ENCODE measurements around the gene HCST.

The HCST gene

GRCh38 chr19:35921012-35921411 lies 18.7 kb downstream of the HCST start (continued):
- TF ChIP-seq, protein P1, sequence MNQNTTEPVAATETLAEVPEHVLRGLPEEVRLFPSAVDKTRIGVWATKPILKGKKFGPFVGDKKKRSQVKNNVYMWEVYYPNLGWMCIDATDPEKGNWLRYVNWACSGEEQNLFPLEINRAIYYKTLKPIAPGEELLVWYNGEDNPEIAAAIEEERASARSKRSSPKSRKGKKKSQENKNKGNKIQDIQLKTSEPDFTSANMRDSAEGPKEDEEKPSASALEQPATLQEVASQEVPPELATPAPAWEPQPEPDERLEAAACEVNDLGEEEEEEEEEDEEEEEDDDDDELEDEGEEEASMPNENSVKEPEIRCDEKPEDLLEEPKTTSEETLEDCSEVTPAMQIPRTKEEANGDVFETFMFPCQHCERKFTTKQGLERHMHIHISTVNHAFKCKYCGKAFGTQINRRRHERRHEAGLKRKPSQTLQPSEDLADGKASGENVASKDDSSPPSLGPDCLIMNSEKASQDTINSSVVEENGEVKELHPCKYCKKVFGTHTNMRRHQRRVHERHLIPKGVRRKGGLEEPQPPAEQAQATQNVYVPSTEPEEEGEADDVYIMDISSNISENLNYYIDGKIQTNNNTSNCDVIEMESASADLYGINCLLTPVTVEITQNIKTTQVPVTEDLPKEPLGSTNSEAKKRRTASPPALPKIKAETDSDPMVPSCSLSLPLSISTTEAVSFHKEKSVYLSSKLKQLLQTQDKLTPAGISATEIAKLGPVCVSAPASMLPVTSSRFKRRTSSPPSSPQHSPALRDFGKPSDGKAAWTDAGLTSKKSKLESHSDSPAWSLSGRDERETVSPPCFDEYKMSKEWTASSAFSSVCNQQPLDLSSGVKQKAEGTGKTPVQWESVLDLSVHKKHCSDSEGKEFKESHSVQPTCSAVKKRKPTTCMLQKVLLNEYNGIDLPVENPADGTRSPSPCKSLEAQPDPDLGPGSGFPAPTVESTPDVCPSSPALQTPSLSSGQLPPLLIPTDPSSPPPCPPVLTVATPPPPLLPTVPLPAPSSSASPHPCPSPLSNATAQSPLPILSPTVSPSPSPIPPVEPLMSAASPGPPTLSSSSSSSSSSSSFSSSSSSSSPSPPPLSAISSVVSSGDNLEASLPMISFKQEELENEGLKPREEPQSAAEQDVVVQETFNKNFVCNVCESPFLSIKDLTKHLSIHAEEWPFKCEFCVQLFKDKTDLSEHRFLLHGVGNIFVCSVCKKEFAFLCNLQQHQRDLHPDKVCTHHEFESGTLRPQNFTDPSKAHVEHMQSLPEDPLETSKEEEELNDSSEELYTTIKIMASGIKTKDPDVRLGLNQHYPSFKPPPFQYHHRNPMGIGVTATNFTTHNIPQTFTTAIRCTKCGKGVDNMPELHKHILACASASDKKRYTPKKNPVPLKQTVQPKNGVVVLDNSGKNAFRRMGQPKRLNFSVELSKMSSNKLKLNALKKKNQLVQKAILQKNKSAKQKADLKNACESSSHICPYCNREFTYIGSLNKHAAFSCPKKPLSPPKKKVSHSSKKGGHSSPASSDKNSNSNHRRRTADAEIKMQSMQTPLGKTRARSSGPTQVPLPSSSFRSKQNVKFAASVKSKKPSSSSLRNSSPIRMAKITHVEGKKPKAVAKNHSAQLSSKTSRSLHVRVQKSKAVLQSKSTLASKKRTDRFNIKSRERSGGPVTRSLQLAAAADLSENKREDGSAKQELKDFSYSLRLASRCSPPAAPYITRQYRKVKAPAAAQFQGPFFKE (tag by site-specific recombination; IDR thresholded peaks at IDR 0.05; ENCODE audit: borderline replicate concordance), result no peak
- TF ChIP-seq ZIC2 (tag by site-specific recombination; IDR thresholded peaks at IDR 0.05) (no peak), OSR2 (tag by site-specific recombination; IDR thresholded peaks at IDR 0.05) (no peak), ZNF660 (tag by site-specific recombination; IDR thresholded peaks at IDR 0.05) (no peak), SP7 (tag by site-specific recombination; IDR thresholded peaks at IDR 0.05) (no peak), ZNF626 (tag by site-specific recombination; IDR thresholded peaks at IDR 0.05) (no peak), ZNF558 (tag by site-specific recombination; IDR thresholded peaks at IDR 0.05) (0 out of 2 replicates have a peak, but pooled peaks have one; percentile 83), ZNF776 (tag by site-specific recombination; IDR thresholded peaks at IDR 0.05; ENCODE audit: borderline replicate concordance) (no peak), ZNF16 (tag by site-specific recombination; IDR thresholded peaks at IDR 0.05; ENCODE audit: low read depth) (no peak), ZNF624 (tag by site-specific recombination; IDR thresholded peaks at IDR 0.05) (no peak), ZNF664 (tag by site-specific recombination; IDR thresholded peaks at IDR 0.05) (peak; percentile 91), ZNF23 (tag by site-specific recombination; IDR thresholded peaks at IDR 0.05; ENCODE audit: borderline replicate concordance) (no peak), GLIS1 (tag by site-specific recombination; IDR thresholded peaks at IDR 0.05) (no peak), ELK4 (IDR thresholded peaks at IDR 0.05; ENCODE audit: borderline replicate concordance, low read depth, low read length) (no peak), ZNF530 (tag by site-specific recombination; IDR thresholded peaks at IDR 0.05; ENCODE audit: low read depth) (0 out of 2 replicates have a peak, but pooled peaks have one; percentile 66), ZNF266 (tag by site-specific recombination; IDR thresholded peaks at IDR 0.05; ENCODE audit: low read depth) (peak; percentile 92), PRDM6 (tag by site-specific recombination; IDR thresholded peaks at IDR 0.05) (no peak), ZNF324 (tag by site-specific recombination; IDR thresholded peaks at IDR 0.05) (no peak; the same call in 1 of the 2 replicates), ZNF341 (tag by site-specific recombination; IDR thresholded peaks at IDR 0.05; ENCODE audit: low read depth) (no peak)
- TF ChIP-seq, protein P2, sequence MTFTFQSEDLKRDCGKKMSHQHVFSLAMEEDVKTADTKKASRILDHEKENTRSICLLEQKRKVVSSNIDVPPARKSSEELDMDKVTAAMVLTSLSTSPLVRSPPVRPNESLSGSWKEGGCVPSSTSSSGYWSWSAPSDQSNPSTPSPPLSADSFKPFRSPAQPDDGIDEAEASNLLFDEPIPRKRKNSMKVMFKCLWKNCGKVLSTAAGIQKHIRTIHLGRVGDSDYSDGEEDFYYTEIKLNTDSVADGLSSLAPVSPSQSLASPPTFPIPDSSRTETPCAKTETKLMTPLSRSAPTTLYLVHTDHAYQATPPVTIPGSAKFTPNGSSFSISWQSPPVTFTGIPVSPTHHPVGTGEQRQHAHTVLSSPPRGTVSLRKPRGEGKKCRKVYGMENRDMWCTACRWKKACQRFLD (tag by site-specific recombination; IDR thresholded peaks at IDR 0.05), result peak; percentile 69; the same call in 1 of the 2 replicates
- TF ChIP-seq, protein P3, sequence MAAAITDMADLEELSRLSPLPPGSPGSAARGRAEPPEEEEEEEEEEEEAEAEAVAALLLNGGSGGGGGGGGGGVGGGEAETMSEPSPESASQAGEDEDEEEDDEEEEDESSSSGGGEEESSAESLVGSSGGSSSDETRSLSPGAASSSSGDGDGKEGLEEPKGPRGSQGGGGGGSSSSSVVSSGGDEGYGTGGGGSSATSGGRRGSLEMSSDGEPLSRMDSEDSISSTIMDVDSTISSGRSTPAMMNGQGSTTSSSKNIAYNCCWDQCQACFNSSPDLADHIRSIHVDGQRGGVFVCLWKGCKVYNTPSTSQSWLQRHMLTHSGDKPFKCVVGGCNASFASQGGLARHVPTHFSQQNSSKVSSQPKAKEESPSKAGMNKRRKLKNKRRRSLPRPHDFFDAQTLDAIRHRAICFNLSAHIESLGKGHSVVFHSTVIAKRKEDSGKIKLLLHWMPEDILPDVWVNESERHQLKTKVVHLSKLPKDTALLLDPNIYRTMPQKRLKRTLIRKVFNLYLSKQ (tag by site-specific recombination; IDR thresholded peaks at IDR 0.05; ENCODE audit: borderline replicate concordance), result 0 out of 2 replicates have a peak, but pooled peaks have one; percentile 40
- TF ChIP-seq, protein P4, sequence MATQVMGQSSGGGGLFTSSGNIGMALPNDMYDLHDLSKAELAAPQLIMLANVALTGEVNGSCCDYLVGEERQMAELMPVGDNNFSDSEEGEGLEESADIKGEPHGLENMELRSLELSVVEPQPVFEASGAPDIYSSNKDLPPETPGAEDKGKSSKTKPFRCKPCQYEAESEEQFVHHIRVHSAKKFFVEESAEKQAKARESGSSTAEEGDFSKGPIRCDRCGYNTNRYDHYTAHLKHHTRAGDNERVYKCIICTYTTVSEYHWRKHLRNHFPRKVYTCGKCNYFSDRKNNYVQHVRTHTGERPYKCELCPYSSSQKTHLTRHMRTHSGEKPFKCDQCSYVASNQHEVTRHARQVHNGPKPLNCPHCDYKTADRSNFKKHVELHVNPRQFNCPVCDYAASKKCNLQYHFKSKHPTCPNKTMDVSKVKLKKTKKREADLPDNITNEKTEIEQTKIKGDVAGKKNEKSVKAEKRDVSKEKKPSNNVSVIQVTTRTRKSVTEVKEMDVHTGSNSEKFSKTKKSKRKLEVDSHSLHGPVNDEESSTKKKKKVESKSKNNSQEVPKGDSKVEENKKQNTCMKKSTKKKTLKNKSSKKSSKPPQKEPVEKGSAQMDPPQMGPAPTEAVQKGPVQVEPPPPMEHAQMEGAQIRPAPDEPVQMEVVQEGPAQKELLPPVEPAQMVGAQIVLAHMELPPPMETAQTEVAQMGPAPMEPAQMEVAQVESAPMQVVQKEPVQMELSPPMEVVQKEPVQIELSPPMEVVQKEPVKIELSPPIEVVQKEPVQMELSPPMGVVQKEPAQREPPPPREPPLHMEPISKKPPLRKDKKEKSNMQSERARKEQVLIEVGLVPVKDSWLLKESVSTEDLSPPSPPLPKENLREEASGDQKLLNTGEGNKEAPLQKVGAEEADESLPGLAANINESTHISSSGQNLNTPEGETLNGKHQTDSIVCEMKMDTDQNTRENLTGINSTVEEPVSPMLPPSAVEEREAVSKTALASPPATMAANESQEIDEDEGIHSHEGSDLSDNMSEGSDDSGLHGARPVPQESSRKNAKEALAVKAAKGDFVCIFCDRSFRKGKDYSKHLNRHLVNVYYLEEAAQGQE (tag by site-specific recombination; IDR thresholded peaks at IDR 0.05), result peak; percentile 81

Data from HEK293 (cell line).